HEK293T (cell line): ENCODE measurements around the gene LRRTM4.

Source experiments
- CTBP1 ChIP-seq: fragments of 450-650 bp; IDR thresholded peaks from 2 replicates; pipeline ENCODE4 v1.6.1; 2016; ENCODE audit warnings: borderline replicate concordance
- FOXK2 ChIP-seq: fragments of 450-650 bp; IDR thresholded peaks from 2 replicates; pipeline ENCODE4 v1.6.1; 2016; ENCODE audit warnings: mild to moderate bottlenecking
- SP1 ChIP-seq: fragments of 450-650 bp; IDR thresholded peaks from 2 replicates; pipeline ENCODE4 v1.6.1; 2017

DNA sequence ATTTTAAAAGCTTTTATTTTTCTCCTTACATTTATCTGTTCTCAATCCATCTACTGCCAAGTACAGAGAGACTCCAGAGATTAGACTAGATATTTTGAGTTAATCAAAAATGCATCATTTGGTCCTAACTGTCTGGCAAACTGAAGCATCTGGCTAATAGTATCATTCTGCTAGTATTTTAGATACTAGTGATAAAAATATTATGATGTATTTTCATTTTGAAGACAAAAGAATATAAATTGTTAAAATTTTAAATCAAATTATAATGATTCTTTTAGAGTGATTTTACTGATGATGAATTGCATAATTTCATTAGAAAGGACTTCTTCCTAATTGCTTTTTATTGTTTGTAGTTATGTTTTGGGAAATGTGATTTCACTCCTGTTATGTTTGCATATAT lies 584.0 kb downstream of the LRRTM4 start:
- TF ChIP-seq SP1 (no peak), FOXK2 (no peak), CTBP1 (no peak)
